Panc1 (cell line): Measurements from ENCODE around the gene HLA-DMB.

Experiments used
- TCF7L2 ChIP-seq: IDR thresholded peaks from 2 replicates; pipeline ENCODE4 v1.6.1; 2011; ENCODE audit warnings: mild to moderate bottlenecking, low read depth, low read length, inconsistent platforms
- TF ChIP-seq, protein P1 (sequence below), 2 experiments: IDR thresholded peaks; 2 replicates each; pipeline ENCODE4 v1.6.1; 2011 to 2012; ENCODE audit warnings: low read depth in 2 of 2, control low read depth in 1 of 2, low read length in 1 of 2, mild to moderate bottlenecking in 1 of 2, moderate library complexity in 1 of 2; ENCODE audit not compliant: insufficient read depth in 1 of 2

- TF ChIP-seq, protein P1, sequence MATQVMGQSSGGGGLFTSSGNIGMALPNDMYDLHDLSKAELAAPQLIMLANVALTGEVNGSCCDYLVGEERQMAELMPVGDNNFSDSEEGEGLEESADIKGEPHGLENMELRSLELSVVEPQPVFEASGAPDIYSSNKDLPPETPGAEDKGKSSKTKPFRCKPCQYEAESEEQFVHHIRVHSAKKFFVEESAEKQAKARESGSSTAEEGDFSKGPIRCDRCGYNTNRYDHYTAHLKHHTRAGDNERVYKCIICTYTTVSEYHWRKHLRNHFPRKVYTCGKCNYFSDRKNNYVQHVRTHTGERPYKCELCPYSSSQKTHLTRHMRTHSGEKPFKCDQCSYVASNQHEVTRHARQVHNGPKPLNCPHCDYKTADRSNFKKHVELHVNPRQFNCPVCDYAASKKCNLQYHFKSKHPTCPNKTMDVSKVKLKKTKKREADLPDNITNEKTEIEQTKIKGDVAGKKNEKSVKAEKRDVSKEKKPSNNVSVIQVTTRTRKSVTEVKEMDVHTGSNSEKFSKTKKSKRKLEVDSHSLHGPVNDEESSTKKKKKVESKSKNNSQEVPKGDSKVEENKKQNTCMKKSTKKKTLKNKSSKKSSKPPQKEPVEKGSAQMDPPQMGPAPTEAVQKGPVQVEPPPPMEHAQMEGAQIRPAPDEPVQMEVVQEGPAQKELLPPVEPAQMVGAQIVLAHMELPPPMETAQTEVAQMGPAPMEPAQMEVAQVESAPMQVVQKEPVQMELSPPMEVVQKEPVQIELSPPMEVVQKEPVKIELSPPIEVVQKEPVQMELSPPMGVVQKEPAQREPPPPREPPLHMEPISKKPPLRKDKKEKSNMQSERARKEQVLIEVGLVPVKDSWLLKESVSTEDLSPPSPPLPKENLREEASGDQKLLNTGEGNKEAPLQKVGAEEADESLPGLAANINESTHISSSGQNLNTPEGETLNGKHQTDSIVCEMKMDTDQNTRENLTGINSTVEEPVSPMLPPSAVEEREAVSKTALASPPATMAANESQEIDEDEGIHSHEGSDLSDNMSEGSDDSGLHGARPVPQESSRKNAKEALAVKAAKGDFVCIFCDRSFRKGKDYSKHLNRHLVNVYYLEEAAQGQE (IDR thresholded peaks at IDR 0.05; ENCODE audit: insufficient read depth in 1 of 2, low read depth in 2 of 2, low read length in 1 of 2): no peak
- no peak for TF ChIP-seq TCF7L2
These were observed 42.1 kb upstream of the HLA-DMB start for GRCh38 chr6:32982702-32983492.
